ENCODE data around the gene KIF5A.

The KIF5A gene

GRCh38 chr12:57534991-57535543 is 14.8 kb upstream of the KIF5A start:
- FAIRE-seq (no peak), DNase-seq (ENCODE audit: low spot score) (no peak)

- FAIRE-seq = no peak
- no peak for DNase-seq (ENCODE audit: low spot score)
Observed at GRCh38 chr12:57535764-57536596, 13.9 kb upstream of the KIF5A start.

DNA sequence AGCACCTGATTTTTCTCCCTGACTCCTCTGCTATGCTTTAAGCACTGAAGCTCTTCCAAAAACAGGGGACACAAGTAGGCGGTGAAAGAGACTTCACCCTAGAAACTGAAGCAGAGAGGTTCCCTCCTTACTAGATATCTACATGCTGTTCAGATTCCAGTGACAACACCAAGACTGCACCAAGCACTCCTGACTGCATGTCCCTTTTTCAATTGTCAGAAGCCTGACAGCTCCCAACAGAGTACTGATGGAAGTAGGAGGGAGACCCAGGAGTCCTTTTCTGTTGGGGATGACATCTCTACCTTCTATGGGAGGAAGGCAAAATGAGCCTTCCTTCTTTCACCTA is 13.3 kb upstream of the KIF5A start:
- FAIRE-seq (no peak), DNase-seq (ENCODE audit: low spot score) (no peak)

GRCh38 chr12:57539134-57539768 is 10.6 kb upstream of the KIF5A start:
- FAIRE-seq (no peak), DNase-seq (ENCODE audit: low spot score) (no peak)

DNA sequence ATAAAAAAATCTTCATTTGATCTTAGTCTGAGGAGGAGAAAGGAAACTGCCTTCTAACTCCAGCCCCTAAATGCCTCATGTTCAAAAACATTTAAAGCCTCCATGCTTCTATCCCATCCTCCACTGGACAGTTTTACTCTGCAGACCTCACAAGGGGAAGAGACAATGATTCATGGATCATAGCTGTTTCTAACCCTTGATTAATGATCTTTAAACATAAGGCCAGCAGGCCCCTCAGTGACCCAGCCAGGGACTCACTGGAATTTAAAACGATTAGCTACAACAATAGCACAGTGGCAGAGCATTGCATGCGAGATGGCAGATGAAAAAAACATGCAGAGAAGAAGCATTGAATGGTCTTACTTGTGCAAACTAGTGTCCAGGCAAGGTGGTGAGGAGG is 8.8 kb upstream of the KIF5A start:
- no peak for DNase-seq (ENCODE audit: low spot score)
- FAIRE-seq = no peak

- DNase-seq (ENCODE audit: low spot score) (no peak), FAIRE-seq (no peak)
Observed at GRCh38 chr12:57541717-57542116, 8.1 kb upstream of the KIF5A start.

GRCh38 chr12:57543581-57543980 is 6.3 kb upstream of the KIF5A start:
- no peak for DNase-seq (ENCODE audit: low spot score)
- FAIRE-seq = no peak

- DNase-seq (ENCODE audit: low spot score) (no peak), FAIRE-seq (no peak)
Observed at GRCh38 chr12:57545809-57546437, 3.9 kb upstream of the KIF5A start.

- FAIRE-seq = no peak
- DNase-seq (ENCODE audit: low spot score) = peak; percentile 99
Observed at GRCh38 chr12:57546438-57547287, 3.2 kb upstream of the KIF5A start, which contains the start of gene DCTN2. Gene DCTN2 (minus strand): TSS chr12:57547192. CDS start chr12:57547063, 129 bp downstream.

DNA sequence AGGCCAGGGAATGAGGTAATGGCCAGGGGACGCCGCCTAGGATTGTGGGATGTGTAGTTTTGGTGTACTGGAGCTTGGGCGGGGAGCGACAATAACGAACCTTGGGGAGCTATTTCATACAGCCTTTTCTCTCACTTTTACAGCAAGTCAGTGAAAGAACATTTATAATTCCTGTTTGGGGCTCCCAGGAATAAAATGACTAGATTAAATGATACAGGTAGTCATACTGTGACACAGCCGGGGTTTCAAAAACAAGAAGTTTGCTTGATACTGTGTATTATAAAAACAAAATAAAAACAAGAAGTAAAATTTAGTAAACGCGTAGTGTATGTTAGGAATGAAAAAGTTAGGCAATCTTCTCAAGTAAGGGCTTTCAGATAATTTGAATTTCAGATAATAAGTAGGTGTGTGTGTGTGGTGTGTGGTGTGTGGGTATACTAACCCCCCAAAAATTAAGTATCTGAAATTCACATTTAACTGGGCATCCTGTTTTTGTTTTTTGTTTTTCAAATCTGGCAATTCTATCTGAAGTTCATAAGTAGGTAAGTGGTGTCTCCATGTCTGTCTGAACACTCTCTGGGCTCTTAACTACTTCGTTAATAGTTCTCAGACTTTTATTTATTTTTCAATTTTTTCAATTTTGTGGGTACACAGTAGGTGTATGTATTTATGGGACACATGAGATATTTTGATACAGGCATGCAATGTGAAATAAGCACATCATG is 2.4 kb upstream of the KIF5A start:
- no peak for FAIRE-seq
- DNase-seq (ENCODE audit: low spot score) = no peak

DNA sequence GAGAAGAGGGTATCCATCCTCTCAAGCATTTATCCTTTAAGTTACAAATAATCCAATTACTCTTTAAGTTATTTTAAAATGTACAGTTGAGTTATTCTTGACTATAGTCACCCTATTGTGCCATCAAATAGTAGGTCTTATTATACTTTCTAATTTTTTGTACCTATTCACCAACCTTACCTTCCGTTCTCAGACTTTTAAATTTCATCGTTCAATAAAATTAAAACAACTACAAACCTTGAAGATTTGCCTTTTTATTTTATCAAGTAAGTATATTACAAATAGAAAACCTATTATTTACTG is 1.9 kb upstream of the KIF5A start:
- DNase-seq (ENCODE audit: low spot score) = no peak
- FAIRE-seq = no peak

GRCh38 chr12:57548488-57548887 is 1.4 kb upstream of the KIF5A start:
- DNase-seq (ENCODE audit: low spot score) = no peak
- FAIRE-seq = no peak

DNA sequence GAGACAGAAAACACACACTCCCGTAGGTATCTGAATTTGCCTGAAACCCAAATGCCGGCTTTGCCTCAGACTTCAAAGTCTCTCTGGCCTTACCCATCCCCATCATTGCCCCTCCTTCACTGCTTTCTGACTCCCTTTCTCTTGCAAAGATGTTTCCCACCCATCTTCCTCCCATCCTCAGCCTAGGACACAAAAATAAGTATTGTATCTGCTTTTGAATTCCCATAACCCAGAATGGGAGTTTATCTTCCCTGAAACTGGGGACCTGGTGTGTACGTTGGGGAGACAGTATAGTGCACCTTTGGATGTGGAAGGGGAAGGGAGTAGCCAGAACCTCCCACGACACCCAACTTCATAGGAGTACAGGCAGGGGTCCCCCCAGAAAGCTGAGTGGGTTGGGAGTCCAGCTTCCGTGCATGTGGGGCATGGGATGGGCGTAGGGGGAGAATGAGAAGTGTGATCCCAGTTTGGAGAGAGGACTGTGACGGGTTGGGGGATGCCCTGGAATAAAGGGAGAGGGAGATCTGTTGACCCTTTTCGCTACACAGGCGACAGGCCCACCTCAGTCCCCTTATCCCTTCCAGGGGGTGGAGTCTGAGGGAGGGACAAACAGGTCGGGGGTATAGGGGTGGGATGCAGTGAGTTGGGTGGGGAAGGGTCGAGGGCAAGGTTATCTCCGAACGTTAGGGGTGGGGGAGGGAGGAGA is 488 bp upstream of the KIF5A start:
- FAIRE-seq (no peak), DNase-seq (ENCODE audit: low spot score) (no peak)

DNA sequence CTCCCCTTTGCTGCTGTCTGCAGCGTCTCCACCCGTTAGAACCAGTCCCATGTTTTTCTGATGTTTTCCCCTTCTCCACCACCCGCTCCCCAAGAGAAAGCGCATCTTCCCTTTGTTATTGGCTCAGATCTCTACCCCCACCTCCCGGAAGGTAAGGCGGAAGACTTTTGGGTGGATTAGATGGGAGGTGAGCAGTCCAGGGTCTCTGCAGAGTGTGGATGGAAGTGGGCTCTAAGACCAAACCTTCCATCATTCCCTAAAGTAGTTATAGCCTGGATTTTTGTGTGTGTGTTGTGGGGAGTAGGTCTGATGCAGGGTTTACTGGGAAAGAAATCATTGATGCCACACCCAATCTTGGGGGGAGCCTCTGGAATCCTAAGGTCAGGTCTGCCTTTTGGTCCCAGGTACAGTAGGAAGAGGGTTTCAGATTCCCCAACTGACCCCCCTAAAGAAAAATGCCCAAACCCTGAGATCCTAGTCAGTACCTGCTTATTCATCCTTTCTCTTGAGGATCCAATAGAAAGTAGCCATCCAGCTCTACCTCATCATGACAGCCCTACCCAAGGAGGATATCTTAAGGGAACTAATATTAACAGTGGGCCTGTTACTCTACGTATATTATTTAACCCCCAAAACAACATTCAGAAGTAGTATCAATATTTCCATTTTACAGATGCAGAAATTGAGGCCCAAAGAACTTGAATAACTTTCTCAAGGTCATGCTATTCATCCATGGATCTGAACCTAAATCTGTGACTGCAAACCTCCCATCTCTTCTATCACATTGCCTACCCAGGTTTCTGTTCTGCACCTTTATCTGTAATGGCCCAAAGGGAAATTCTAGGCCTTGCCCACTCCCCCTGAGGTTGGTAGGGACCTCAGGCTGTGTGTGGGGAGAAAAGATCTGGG is 1.1 kb downstream of the KIF5A start:
- no peak for DNase-seq (ENCODE audit: low spot score)
- FAIRE-seq = no peak

GRCh38 chr12:57551637-57552305 is 1.9 kb downstream of the KIF5A start:
- DNase-seq (ENCODE audit: low spot score) = no peak
- FAIRE-seq = no peak

GRCh38 chr12:57552306-57552651 is 2.4 kb downstream of the KIF5A start:
- DNase-seq (ENCODE audit: low spot score) (no peak), FAIRE-seq (no peak)

DNA sequence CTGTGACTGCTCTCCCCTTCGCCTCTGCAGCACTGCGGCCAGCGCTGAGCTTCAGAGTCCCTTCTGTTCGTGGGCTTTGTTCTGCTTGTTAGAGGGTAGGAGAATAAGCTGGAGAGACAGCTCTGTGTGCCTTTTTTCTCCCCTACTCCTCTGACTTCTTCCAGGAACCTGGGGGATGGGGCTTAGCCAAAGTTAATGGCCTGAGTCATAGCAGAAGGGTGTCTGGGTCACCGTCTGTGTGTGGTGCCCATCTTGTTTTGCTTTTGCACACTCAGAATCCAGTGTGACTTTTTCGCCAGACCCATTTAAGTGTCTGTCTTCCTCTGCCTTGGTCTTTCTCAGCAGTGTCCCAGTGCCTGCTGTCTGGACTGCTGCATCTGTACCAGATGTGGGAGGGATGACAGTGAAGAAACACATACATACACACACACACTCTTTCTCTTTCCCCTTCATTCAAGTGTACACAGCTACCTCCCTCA is 3.0 kb downstream of the KIF5A start:
- DNase-seq (ENCODE audit: low spot score) (peak; percentile 50), FAIRE-seq (peak; percentile 40)

DNA sequence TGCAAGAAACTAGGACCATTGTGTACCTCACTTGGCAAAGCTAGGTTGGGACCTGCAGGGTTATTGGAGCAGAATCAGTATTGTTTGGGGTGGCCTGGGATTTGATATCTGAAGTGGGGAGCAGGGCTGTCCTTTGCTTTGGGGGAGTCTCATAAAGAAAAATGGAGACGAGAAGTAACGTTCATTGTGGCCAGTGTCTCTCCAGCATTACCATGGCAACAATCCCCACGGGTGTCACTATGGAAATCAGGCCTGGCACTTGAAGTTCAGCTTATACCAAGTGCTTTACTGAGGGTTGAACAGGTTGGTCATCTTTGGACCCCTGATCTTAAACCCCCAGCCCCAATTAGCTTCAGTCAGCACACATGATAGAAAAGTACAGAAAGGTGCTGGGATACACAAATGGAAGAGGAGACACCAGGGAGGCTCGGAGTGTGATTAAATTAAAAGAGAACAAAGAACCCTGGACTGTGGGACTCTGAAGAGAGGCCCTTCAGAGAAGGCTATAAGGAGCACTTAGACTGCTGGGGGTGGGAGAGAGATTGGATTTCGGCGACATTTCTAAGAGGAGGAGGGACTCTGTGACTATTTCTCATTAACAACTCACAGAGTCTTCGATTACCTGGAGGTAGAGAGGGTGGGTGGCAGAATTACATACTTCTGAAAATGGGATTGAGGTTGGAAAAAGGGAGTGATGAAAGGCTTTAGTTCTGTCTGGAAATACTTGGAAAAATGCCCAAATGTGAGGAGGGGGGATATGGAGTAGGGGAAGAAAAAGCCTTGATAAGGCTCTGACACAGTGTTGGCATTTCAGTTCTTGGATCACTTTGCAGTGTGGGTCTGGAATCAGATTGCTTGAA is 3.7 kb downstream of the KIF5A start:
- FAIRE-seq (no peak), DNase-seq (ENCODE audit: low spot score) (no peak)

Measured in urothelium cell line (cell line).